WI38 (cell line): ENCODE data around the gene HEPACAM.

Experiments used
- H3K4me3 ChIP-seq: 2 replicates; pipeline ENCODE4 v1.5.1; 2011; ENCODE audit warnings: low read depth, mild to moderate bottlenecking, control low read depth, low read length
- TF ChIP-seq, protein P1 (sequence below): IDR thresholded peaks from 2 replicates; pipeline ENCODE4 v1.5.1; 2012; ENCODE audit warnings: low read depth, mild to moderate bottlenecking, control low read depth, low read length

Gene HEPACAM

DNA sequence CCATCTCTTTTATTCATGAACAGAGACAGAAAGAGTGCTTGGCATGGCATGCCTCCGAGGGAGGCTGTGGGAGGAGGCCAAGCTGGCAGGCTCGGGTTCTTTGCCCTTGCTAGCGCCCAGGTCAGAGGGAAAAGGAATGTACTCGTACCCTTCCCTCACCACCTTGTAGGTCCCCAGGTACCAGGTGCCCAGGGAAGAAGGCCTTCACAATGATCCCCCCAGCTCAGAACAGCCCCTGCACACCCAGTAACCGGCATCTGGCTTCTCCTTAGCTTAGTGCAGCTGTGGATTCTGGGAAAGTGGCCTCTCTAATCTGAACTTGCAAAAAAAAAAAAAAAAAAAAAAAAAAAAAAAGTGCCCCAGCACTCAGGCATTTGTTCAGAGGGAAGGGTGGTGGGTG, 15.5 kb downstream of the HEPACAM start:
- TF ChIP-seq, protein P1, sequence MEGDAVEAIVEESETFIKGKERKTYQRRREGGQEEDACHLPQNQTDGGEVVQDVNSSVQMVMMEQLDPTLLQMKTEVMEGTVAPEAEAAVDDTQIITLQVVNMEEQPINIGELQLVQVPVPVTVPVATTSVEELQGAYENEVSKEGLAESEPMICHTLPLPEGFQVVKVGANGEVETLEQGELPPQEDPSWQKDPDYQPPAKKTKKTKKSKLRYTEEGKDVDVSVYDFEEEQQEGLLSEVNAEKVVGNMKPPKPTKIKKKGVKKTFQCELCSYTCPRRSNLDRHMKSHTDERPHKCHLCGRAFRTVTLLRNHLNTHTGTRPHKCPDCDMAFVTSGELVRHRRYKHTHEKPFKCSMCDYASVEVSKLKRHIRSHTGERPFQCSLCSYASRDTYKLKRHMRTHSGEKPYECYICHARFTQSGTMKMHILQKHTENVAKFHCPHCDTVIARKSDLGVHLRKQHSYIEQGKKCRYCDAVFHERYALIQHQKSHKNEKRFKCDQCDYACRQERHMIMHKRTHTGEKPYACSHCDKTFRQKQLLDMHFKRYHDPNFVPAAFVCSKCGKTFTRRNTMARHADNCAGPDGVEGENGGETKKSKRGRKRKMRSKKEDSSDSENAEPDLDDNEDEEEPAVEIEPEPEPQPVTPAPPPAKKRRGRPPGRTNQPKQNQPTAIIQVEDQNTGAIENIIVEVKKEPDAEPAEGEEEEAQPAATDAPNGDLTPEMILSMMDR: no peak

DNA sequence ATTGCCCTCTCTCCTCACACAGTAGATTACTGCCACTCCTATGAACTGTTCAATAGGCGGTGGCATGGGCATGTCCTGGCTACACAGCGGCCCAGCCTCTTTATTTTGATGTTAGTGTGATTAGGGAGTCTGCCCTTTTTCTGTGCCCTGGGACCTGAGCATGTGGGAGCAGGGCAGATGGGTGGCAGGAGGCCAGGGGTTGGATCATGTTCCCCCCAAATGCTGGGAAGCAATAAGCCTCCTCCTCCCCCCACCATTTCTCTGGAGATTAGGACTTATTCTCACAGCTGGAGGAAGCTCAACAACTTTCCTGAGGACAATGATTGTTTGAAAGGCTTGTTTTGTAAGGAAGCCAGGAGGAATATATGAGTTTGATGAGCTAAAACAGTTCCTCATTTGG, 15.9 kb downstream of the HEPACAM start:
- TF ChIP-seq, protein P1: no peak
- H3K4me3 ChIP-seq: no peak overlapping the region

More for the DNA sequence above, 15.5 kb downstream of the HEPACAM start:
- H3K4me3 ChIP-seq: no peak overlapping the region

DNA sequence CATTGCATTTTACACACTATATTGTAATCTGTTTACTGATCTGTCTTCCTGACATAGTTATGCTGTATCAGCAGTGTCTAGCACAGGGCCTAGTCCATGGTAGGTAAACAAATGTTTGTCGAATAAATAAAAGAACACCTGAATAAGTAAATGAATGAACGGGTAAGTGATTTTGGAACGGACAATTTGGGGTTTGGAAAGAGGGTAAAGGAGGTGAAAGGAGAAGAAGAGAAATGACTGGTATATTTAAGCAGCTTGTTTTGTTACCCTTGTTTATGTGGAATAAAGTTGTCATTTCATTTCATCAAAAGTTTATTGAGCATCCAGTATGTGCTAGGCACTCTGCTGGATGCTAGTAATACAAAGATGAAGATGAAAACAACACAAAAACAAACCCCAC, 16.9 kb downstream of the HEPACAM start, which contains the start of gene HEPN1:
Gene HEPN1, plus strand, starts transcription at position 301 of the 400 bp plus-strand sequence.
- TF ChIP-seq, protein P1: no peak
- H3K4me3 ChIP-seq: no peak within 1 kb of the TSS

DNA sequence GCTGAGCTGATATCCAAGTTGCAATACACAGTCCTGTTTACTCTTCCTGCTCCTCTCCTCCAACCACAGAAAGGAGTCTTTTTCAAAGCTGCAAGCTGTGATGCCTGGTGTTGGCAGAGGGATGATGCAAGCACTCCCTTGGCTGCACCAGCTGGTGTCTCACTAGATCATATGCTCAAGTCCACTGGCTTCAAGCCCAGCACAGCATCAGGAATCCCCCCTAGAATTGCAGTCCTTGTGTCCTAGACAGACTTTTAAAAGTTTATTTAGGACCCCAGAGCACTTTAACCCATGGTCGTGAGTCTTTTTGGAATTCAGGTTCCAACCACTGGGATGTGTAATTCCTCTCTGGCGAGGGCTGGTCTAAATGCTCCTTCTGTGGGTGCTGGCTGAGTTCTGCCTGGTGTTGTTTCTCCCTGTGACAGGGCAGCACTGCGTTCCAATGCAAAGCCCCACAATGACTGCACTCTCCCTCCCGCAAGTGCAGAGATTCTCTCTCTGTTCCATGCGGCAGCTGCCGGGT, 18.7 kb downstream of the HEPACAM start:
- H3K4me3 ChIP-seq: no peak overlapping the region
- TF ChIP-seq, protein P1: no peak

DNA sequence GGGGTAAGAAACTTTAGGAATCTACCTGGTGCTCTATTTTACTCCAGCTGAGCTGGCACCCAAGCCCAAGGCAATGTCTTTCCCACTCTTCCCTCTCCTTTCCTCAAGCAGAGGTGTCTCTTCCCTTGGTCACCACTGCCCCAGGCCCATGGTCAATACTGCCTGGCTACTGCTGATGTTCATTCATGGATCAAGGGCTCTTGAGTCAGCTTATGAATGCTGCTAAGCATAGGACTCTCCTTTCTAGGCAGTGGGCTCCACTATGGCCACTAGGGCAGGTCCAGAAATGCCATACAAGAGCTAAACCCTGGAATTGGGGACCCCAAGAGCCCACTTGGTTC, 19.5 kb downstream of the HEPACAM start:
- no peak overlapping the region for H3K4me3 ChIP-seq
- TF ChIP-seq, protein P1: no peak

DNA sequence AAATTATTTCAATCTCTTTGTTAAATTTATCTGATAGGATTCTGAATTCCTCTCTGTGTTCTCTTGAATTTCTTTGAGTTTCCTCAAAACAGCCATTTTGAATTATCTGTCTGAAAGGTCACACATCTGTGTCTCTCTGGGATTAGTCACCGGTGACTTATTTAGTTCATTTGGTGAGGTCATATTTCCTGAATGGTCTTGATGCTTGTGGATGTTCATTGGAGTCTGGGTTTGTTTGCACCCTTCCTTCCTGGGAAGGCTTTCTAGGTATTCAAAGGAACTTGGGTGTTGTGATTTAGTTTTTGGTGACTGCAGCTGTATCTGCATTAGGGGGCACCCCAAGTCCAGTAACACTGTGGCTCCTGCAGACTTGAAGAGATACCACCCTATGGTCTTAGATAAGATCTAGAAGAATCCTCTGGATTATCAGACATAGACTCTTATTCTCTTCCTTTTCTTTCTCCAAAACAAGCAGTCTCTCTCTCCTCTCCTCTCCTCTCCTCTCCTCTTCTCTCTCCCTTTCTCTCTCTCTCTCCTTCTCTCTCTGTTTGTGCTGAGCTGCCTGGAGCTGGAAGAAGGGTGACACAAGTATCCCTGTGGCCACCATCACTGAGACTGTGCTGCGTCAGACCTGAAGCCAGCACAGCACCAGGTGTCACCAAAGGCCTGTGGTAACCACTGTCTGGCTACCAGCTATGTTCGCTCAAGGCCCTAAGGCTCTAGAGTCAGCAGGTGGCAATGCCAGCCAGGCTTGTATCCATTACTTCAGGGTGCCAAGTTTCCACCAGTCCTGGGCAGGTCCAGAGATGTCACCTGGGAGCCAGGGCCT, 20.1 kb downstream of the HEPACAM start:
- H3K4me3 ChIP-seq: no peak overlapping the region
- TF ChIP-seq, protein P1: no peak

DNA sequence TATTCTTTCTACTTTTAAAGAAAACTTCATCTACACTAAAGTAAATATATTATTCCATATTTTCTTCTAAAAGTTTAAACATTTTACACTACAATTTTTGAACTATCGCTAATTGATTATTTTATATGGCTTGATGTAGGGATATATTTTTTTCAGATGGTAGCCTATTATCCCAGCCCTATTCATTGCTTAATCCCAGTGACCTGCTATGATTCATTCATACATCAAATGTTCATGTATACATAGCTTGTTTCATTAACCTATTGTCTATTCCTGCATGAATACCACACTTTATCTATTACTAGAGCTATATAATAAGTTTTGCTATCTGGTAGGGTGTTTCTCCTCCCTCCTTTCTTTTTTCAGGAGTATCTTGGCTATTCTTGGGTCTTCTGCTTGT, 33.2 kb downstream of the HEPACAM start:
- no peak overlapping the region for H3K4me3 ChIP-seq
- TF ChIP-seq, protein P1: no peak
